Ishikawa (cell line): ENCODE measurements around the gene TAS2R16.

Experiments
- CEBPB ChIP-seq: IDR thresholded peaks from 2 replicates; pipeline ENCODE4 v1.6.1; 2012
- CREB1 ChIP-seq: IDR thresholded peaks from 2 replicates; pipeline ENCODE4 v1.6.1; 2012; ENCODE audit warnings: low read depth
- EGR1 ChIP-seq: IDR thresholded peaks from 2 replicates; pipeline ENCODE4 v1.6.1; 2012
- EP300 ChIP-seq: IDR thresholded peaks from 2 replicates; pipeline ENCODE4 v1.6.1; 2012; ENCODE audit warnings: borderline replicate concordance
- FOXM1 ChIP-seq: IDR thresholded peaks from 2 replicates; pipeline ENCODE4 v1.6.1; 2012; ENCODE audit warnings: low read depth, borderline replicate concordance
- NFIC ChIP-seq: IDR thresholded peaks from 2 replicates; pipeline ENCODE4 v1.6.1; 2012
- RAD21 ChIP-seq: IDR thresholded peaks from 2 replicates; pipeline ENCODE4 v1.6.1; 2012; ENCODE audit warnings: low read depth
- REST ChIP-seq: IDR thresholded peaks from 2 replicates; pipeline ENCODE4 v1.6.1; 2012; ENCODE audit warnings: low read depth, mild to moderate bottlenecking
- TAF1 ChIP-seq: IDR thresholded peaks from 2 replicates; pipeline ENCODE4 v1.6.1; 2012; ENCODE audit warnings: low read depth, mild to moderate bottlenecking
- TCF12 ChIP-seq: IDR thresholded peaks from 2 replicates; pipeline ENCODE4 v1.6.1; 2012; ENCODE audit warnings: low read depth
- TEAD4 ChIP-seq: IDR thresholded peaks from 2 replicates; pipeline ENCODE4 v1.6.1; 2012
- YY1 ChIP-seq: IDR thresholded peaks from 2 replicates; pipeline ENCODE4 v1.6.1; 2012; ENCODE audit warnings: low read depth
- ZBTB7A ChIP-seq: IDR thresholded peaks from 2 replicates; pipeline ENCODE4 v1.6.1; 2012; ENCODE audit warnings: low read depth
- TF ChIP-seq, protein P1 (sequence below): IDR thresholded peaks from 2 replicates; pipeline ENCODE4 v1.6.1; 2012
- TF ChIP-seq, protein P2 (sequence below): IDR thresholded peaks from 2 replicates; pipeline ENCODE4 v1.6.1; 2012

TAS2R16 gene

GRCh38 chr7:123011766-123012369, 16.4 kb upstream of the TAS2R16 start:
- TF ChIP-seq CREB1 (no peak), EGR1 (no peak), EP300 (no peak), REST (no peak), YY1 (no peak), TEAD4 (no peak), TCF12 (no peak), FOXM1 (no peak)
- TF ChIP-seq, protein P1, sequence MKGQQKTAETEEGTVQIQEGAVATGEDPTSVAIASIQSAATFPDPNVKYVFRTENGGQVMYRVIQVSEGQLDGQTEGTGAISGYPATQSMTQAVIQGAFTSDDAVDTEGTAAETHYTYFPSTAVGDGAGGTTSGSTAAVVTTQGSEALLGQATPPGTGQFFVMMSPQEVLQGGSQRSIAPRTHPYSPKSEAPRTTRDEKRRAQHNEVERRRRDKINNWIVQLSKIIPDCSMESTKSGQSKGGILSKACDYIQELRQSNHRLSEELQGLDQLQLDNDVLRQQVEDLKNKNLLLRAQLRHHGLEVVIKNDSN, result no peak
- TF ChIP-seq, protein P2, sequence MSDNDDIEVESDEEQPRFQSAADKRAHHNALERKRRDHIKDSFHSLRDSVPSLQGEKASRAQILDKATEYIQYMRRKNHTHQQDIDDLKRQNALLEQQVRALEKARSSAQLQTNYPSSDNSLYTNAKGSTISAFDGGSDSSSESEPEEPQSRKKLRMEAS, result no peak

DNA sequence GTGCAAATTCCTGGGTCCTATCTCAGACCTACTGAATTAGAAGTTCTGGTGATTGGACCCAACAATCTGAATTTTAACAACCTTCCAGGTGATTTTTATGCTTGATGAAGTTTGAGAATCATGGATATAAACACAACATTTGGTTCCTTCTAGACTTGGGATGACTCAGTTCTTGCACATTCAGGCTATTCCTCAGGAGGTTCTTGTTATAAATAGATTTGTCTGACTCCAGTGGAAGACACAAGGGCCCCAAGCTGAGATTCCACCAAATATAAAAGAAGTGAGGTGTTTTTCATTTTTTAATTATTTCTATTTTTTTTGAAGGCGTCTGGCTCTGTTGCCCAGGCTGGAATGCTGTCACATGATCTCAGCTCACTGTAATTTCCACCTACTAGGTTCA, 9.4 kb upstream of the TAS2R16 start:
- TF ChIP-seq TAF1 (no peak), ZBTB7A (no peak), FOXM1 (no peak), TCF12 (no peak), REST (no peak), TEAD4 (no peak), CREB1 (no peak), NFIC (no peak), EP300 (no peak)

GRCh38 chr7:123003539-123004126, 8.1 kb upstream of the TAS2R16 start:
- TF ChIP-seq TCF12 (no peak), EGR1 (no peak), YY1 (no peak), ZBTB7A (no peak), REST (no peak), TAF1 (no peak), EP300 (no peak), CREB1 (no peak), NFIC (no peak), RAD21 (no peak), TEAD4 (no peak), CEBPB (no peak)
- TF ChIP-seq, protein P2, result no peak
- TF ChIP-seq, protein P1, result no peak

GRCh38 chr7:122989577-122989976, 5.9 kb downstream of the TAS2R16 start:
- no peak for TF ChIP-seq RAD21
- no peak for TF ChIP-seq YY1
- TF ChIP-seq NFIC, result no peak
- TF ChIP-seq CEBPB, result no peak
- TF ChIP-seq EP300, result no peak
- TF ChIP-seq FOXM1, result no peak
- no peak for TF ChIP-seq TCF12
- TF ChIP-seq TEAD4, result no peak
- TF ChIP-seq REST, result no peak
- TF ChIP-seq, protein P1, result no peak
